ENCODE data around the gene RIT2.

RIT2 gene

GRCh38 chr18:43034683-43035500 is 80.6 kb downstream of the RIT2 start:
- Histone ChIP-seq H3K27me3 (ENCODE audit: insufficient read depth, poor library complexity, severe bottlenecking) (no peaks in the 10 kb centered on the region), H3K27ac (replicated peaks) (no peak overlapping the region), H3K4me3 (replicated peaks; ENCODE audit: insufficient read depth, low read length) (no peak overlapping the region)
- DNase-seq (ENCODE audit: low read depth in 1 of 2, low spot score in 1 of 2): no peak
- TF ChIP-seq POLR2AphosphoS5 (IDR thresholded peaks at IDR 0.05; ENCODE audit: low read depth) (no peak), REST (IDR thresholded peaks at IDR 0.05; ENCODE audit: insufficient replicate concordance, low read depth) (no peak), SPI1 (IDR thresholded peaks at IDR 0.05; ENCODE audit: borderline replicate concordance, low read depth) (no peak), GABPA (IDR thresholded peaks at IDR 0.05; ENCODE audit: low read depth) (no peak)
- TF ChIP-seq, protein P1, sequence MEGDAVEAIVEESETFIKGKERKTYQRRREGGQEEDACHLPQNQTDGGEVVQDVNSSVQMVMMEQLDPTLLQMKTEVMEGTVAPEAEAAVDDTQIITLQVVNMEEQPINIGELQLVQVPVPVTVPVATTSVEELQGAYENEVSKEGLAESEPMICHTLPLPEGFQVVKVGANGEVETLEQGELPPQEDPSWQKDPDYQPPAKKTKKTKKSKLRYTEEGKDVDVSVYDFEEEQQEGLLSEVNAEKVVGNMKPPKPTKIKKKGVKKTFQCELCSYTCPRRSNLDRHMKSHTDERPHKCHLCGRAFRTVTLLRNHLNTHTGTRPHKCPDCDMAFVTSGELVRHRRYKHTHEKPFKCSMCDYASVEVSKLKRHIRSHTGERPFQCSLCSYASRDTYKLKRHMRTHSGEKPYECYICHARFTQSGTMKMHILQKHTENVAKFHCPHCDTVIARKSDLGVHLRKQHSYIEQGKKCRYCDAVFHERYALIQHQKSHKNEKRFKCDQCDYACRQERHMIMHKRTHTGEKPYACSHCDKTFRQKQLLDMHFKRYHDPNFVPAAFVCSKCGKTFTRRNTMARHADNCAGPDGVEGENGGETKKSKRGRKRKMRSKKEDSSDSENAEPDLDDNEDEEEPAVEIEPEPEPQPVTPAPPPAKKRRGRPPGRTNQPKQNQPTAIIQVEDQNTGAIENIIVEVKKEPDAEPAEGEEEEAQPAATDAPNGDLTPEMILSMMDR (IDR thresholded peaks at IDR 0.05; ENCODE audit: insufficient read depth, low read length): no peak

DNA sequence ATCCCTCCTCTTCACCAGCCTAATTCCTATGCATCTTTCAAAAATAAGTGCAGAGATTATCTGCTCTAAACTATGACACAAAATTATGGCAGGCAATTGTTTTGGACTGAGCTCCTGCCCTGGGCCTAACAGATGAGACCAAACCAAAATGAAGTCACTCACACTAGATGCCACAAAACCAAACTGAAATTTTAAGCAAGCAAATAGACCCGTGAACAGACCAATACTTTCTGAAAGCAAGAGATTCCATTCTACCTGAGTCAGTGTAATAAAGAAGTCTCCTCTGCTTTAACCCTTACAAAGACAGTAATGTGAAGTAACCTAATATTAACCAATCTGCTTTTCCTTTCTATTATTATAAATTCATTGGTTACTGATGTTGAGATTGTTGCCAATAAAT is 84.3 kb downstream of the RIT2 start:
- Histone ChIP-seq H3K4me3 (replicated peaks; ENCODE audit: insufficient read depth, low read length) (no peak overlapping the region), H3K27me3 (ENCODE audit: insufficient read depth, poor library complexity, severe bottlenecking) (no peaks in the 10 kb centered on the region), H3K27ac (replicated peaks) (no peak overlapping the region)
- no peak for TF ChIP-seq SPI1 (IDR thresholded peaks at IDR 0.05; ENCODE audit: borderline replicate concordance, low read depth)
- TF ChIP-seq POLR2AphosphoS5 (IDR thresholded peaks at IDR 0.05; ENCODE audit: low read depth): no peak
- TF ChIP-seq, protein P1 (IDR thresholded peaks at IDR 0.05; ENCODE audit: insufficient read depth, low read length): no peak
- TF ChIP-seq REST (IDR thresholded peaks at IDR 0.05; ENCODE audit: insufficient replicate concordance, low read depth): no peak
- TF ChIP-seq GABPA (IDR thresholded peaks at IDR 0.05; ENCODE audit: low read depth): no peak
- DNase-seq (ENCODE audit: low read depth in 1 of 2, low spot score in 1 of 2): no peak

DNA sequence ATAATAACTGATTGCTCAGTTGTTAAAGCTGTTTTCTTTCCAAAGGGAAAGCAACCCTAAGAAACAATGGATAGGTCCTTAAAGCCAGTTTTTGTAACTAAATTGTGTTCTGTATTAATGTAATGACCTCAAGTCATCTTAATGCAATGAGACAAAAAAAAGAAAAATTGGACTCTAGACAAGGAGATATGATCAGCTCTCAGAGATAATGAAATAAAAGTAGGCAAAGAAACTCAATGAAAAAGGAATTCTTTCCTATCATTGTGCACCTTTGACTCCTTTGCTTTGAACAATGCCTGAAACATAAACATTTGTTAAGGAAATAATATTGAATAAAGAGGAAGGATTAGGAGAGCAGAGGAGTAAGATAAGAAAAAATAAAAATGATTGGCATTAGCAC is 86.1 kb downstream of the RIT2 start:
- no peaks in the 10 kb centered on the region for H3K27me3 ChIP-seq (ENCODE audit: insufficient read depth, poor library complexity, severe bottlenecking)
- TF ChIP-seq REST (IDR thresholded peaks at IDR 0.05; ENCODE audit: insufficient replicate concordance, low read depth) (no peak), GABPA (IDR thresholded peaks at IDR 0.05; ENCODE audit: low read depth) (no peak), POLR2AphosphoS5 (IDR thresholded peaks at IDR 0.05; ENCODE audit: low read depth) (no peak), SPI1 (IDR thresholded peaks at IDR 0.05; ENCODE audit: borderline replicate concordance, low read depth) (no peak)
- TF ChIP-seq, protein P1 (IDR thresholded peaks at IDR 0.05; ENCODE audit: insufficient read depth, low read length): no peak
- H3K4me3 ChIP-seq (replicated peaks; ENCODE audit: insufficient read depth, low read length): no peak overlapping the region
- H3K27ac ChIP-seq (replicated peaks): no peak overlapping the region
- no peak for DNase-seq (ENCODE audit: low read depth in 1 of 2, low spot score in 1 of 2)

Data from HL-60 (cell line).